Left lung (tissue), 14 donors: ENCODE measurements around the gene NOS1. TPM values are rescaled to one million over a fixed set of nuclear protein-coding genes. Genes with fewer than 3 reads are reported as not detected.

ENCODE experiments used
- ATAC-seq: fragments of 200-7000 bp; cut with Tn5 transposase; one replicate; pipeline ENCODE4 v1.9.1; 2020; ENCODE audit warnings: moderate library complexity
- DNase-seq, 4 donors: peaks; one replicate each; pipeline ENCODE4 v3.0.0-alpha.2; 2013 to 2020
- H3K27ac ChIP-seq, 2 donors: fragments of 200-600 bp; sonication (generic) in 1 of 2; one replicate each; pipeline versions ENCODE4 v1.5.0 to v1.8.0; 2020 to 2021
- H3K27me3 ChIP-seq, 2 donors: fragments of 200-600 bp; sonication (generic) in 1 of 2; one replicate each; pipeline versions ENCODE4 v1.5.0 to v1.8.0; 2020 to 2021
- H3K36me3 ChIP-seq, 2 donors: fragments of 200-600 bp; sonication (generic) in 1 of 2; one replicate each; pipeline versions ENCODE4 v1.5.0 to v1.8.0; 2020 to 2021
- H3K4me1 ChIP-seq, 2 donors: fragments of 200-600 bp; one replicate each; pipeline ENCODE4 v1.8.0; 2021
- H3K4me3 ChIP-seq, 2 donors: fragments of 200-600 bp; sonication (generic) in 1 of 2; one replicate each; pipeline versions ENCODE4 v1.5.0 to v1.8.0; 2020 to 2021; ENCODE audit warnings: mild to moderate bottlenecking in 1 of 2
- H3K9me3 ChIP-seq, 2 donors: fragments of 200-600 bp; sonication (generic) in 1 of 2; one replicate each; pipeline versions ENCODE4 v1.5.0 to v1.8.0; 2020 to 2021
- CTCF ChIP-seq, 2 donors: fragments of 200-600 bp; sonication (generic) in 1 of 2; IDR thresholded peaks; one replicate each; pipeline versions ENCODE4 v1.5.0 to v1.8.0; 2021; ENCODE audit warnings: antibody characterized with exemption in 2 of 2
- intact Hi-C, 2 donors: fragments of 100-400 bp; cut with DNase I; formaldehyde crosslinking; loops; one replicate each; pipeline versions ENCODE4 v1.11.2 to v1.14.2; 2022
- long read RNA-seq, 12 donors: library from polyadenylated mRNA in 2 of 12; unstranded in 2 of 12; transcript quantifications; one replicate each; pipeline ENCODE4 v2.0.0 and lab custom pipeline, GENCODE V29; 2019 to 2026
- polyA plus RNA-seq, 6 donors: library from polyadenylated mRNA; unstranded; fragments of 120-200 nt; gene quantifications; one replicate each; pipeline ENCODE4 v1.2.1, GENCODE V29; 2013; ENCODE audit not compliant: insufficient read length in 6 of 6
- total RNA-seq, 2 donors: library from RNA; stranded (reverse); fragmentation: NEBNext Ultra II Directional; extraction: Animal tissue kit (Norgen Biotek cat#: 25700); gene quantifications; one replicate each; pipeline ENCODE4 v1.2.1, GENCODE V29; 2021
- donor health status: DM: no; HTN: yes; CAD: no.
- donor health status: DM: no; HTN: no; CAD: no.

Gene NOS1
- total RNA-seq (1 to 10 TPM; 1.8 to 2.4 TPM), polyA plus RNA-seq (under 1 TPM; 0.11 to 0.52 (median 0.28) TPM)
- long read RNA-seq, donor 1, result 0 reads
- long read RNA-seq, donor 2, result 0 reads
- long read RNA-seq, donor 3, result 0 reads
- long read RNA-seq, donor 4, result 0 reads
- long read RNA-seq, donor 5, result 0 reads
- long read RNA-seq, donor 6, result 0 reads
- long read RNA-seq, donor 7, result 0 reads
- long read RNA-seq, donor 8, result 0 reads
- long read RNA-seq, donor 9, result 0 reads
- long read RNA-seq, donor 10, result 0 reads
- long read RNA-seq, donor 11, result 0 reads
- long read RNA-seq, donor 12, result 0 reads

GRCh38 chr12:117361347-117361751, at the start of gene NOS1:
Gene NOS1 (minus strand): TSS chr12:117361626. CDS start chr12:117331069, 30,557 bp downstream.
- Histone ChIP-seq H3K4me1 (no peaks in the 10 kb centered on the region), H3K27ac (no peak within 1 kb of the TSS), H3K4me3 (no peak within 1 kb of the TSS), H3K9me3 (no peaks in the 10 kb centered on the region), H3K36me3 (no peaks in the 10 kb centered on the region), H3K27me3 (peaks cover 37 to 94% of the 10 kb centered on the region in 2 donors)
- intact Hi-C loops, result no loop called here
- no peak for TF ChIP-seq CTCF (IDR thresholded peaks at IDR 0.05)
- ATAC-seq (no peak), DNase-seq (no peak)

- no peak for TF ChIP-seq CTCF (IDR thresholded peaks at IDR 0.05)
- Histone ChIP-seq H3K4me3 (no peak overlapping the region), H3K4me1 (peaks cover 0 to 8% of the 10 kb centered on the region in 2 donors), H3K9me3 (peaks cover 0 to under 1% of the 10 kb centered on the region in 2 donors), H3K27ac (no peak overlapping the region), H3K27me3 (no peaks in the 10 kb centered on the region), H3K36me3 (no peaks in the 10 kb centered on the region)
- intact Hi-C loops, result no loop called here
- ATAC-seq (no peak), DNase-seq (no peak)
Observed at GRCh38 chr12:117409286-117409685, 47.9 kb upstream of the NOS1 start.

DNA sequence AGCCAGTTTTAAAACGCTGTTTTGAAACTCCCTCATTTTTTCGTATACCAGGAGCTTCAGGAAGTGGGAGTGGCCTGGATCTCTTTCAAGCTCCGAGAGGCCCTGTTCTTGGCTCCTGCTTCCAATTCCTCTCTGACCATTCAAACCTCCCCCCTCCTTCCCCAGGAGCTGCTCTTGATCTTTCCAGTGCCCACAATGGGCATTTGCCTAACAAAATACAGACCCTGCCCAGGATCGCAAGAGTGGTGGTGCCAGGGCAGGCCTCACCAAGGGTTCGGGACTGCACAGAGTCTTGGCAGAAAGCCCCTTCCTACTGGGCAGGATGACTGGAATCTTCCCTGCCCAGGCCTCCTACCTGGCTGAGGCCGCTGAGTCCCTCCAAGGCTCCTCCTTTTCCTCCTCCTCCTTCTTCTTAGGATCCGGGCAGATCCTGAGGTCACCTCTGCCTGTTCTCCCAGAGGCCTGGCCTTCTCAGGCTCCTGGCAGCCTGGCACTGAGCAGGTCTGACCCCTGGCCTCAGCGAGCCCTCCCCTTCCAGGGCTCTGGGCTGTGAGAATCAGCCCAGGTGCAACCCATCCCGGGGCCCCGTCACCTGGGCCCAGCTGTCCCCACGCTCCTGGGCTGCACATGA, 46.9 kb upstream of the NOS1 start:
- Histone ChIP-seq H3K27ac (peak overlapping the region in 1 of 2 donors; percentile 23), H3K4me1 (peaks cover 0 to 8% of the 10 kb centered on the region in 2 donors), H3K36me3 (no peaks in the 10 kb centered on the region), H3K9me3 (peaks cover 0 to 5% of the 10 kb centered on the region in 2 donors), H3K27me3 (no peaks in the 10 kb centered on the region), H3K4me3 (no peak overlapping the region)
- DNase-seq (peak in 3 of 4 donors; percentile 64 to 90 (median 77)), ATAC-seq (peak; percentile 97)
- intact Hi-C loops, result no loop called here
- TF ChIP-seq CTCF (IDR thresholded peaks at IDR 0.05), result no peak

DNA sequence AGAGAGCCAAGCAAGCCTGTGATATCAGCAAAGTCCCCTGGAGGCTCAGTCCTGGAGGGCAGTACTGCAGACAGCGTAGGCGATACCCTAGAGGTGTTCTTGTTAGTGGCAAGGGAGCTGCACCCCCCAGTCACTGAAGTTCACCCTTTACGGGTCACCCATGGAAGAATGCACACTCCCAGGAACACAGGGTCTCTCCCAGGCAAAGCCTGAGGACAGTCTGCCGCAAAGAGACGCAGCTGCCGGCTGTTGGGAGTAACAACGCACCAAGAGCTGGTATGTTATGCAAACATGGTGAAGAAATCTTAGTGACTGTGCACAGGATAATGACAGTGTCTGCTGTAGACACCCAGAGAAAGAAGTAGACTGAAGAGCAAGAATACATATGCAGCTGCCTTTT, 43.5 kb upstream of the NOS1 start:
- Histone ChIP-seq H3K4me3 (no peak overlapping the region), H3K4me1 (peaks cover 0 to 8% of the 10 kb centered on the region in 2 donors), H3K27ac (no peak overlapping the region), H3K27me3 (no peaks in the 10 kb centered on the region), H3K9me3 (peaks cover 0 to 5% of the 10 kb centered on the region in 2 donors), H3K36me3 (no peaks in the 10 kb centered on the region)
- ATAC-seq, result no peak
- no peak for TF ChIP-seq CTCF (IDR thresholded peaks at IDR 0.05)
- intact Hi-C loops, result no loop called here
- no peak for DNase-seq

GRCh38 chr12:117404203-117404853, 42.9 kb upstream of the NOS1 start:
- DNase-seq (no peak), ATAC-seq (no peak)
- Histone ChIP-seq H3K4me3 (no peak overlapping the region), H3K9me3 (peaks cover 0 to 7% of the 10 kb centered on the region in 2 donors), H3K36me3 (no peaks in the 10 kb centered on the region), H3K27ac (no peak overlapping the region), H3K27me3 (no peaks in the 10 kb centered on the region), H3K4me1 (peaks cover 0 to 8% of the 10 kb centered on the region in 2 donors)
- intact Hi-C loops, result no loop called here
- TF ChIP-seq CTCF (IDR thresholded peaks at IDR 0.05), result no peak
